Sigmoid colon (tissue), 4 donors: ENCODE results near the gene ANO2.

Experiments
- CTCF ChIP-seq, 4 experiments: fragments of 450-650 bp in 3 of 4; fragments of 200-600 bp in 1 of 4; IDR thresholded peaks; one replicate each; pipeline ENCODE4 v1.5.1; 2016 to 2019; ENCODE audit warnings: antibody characterized with exemption in 4 of 4, mild to moderate bottlenecking in 3 of 4, moderate library complexity in 2 of 4
- EP300 ChIP-seq, 4 donors: sonication (generic); formaldehyde crosslinking; IDR thresholded peaks; one replicate each; pipeline ENCODE4 v1.6.1; 2017; ENCODE audit warnings: antibody characterized with exemption in 4 of 4
- POLR2AphosphoS5 ChIP-seq, 4 donors: sonication (generic); formaldehyde crosslinking; IDR thresholded peaks; one replicate each; pipeline ENCODE4 v1.6.1; 2017; ENCODE audit warnings: antibody characterized with exemption in 4 of 4

DNA sequence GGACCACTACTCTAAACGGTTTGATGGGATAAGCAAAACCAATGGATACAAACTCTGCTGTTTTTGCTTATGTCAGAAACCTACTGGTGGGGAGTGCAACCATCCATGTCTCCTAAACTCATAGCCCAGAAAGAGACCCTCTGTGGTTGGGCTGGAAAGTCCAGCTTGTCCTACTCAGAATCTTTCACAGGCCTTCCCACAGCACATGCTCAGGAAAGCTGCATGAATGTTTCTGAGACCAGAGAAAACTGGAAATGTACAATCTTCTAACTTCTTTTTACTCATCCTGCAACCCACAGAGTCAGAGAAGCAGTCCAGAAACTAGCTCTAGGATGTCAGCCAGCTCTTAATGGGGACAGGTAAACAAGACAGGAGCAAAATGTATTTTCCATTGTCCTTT is 73.3 kb downstream of the ANO2 start:
- TF ChIP-seq CTCF (IDR thresholded peaks at IDR 0.05) (no peak), POLR2AphosphoS5 (IDR thresholded peaks at IDR 0.05) (no peak), EP300 (IDR thresholded peaks at IDR 0.05) (no peak)
